ENCODE results near the gene CDK5. TPM values are rescaled to one million over a fixed set of nuclear protein-coding genes. Genes with fewer than 3 reads are reported as not detected.

CDK5 gene
- total and polyA plus RNA-seq, 2 of the 13 experiments (the other 11 are each of a cell fraction or from before 2014, with no cell fraction given) = 16.4 to 21.3 TPM

DNA sequence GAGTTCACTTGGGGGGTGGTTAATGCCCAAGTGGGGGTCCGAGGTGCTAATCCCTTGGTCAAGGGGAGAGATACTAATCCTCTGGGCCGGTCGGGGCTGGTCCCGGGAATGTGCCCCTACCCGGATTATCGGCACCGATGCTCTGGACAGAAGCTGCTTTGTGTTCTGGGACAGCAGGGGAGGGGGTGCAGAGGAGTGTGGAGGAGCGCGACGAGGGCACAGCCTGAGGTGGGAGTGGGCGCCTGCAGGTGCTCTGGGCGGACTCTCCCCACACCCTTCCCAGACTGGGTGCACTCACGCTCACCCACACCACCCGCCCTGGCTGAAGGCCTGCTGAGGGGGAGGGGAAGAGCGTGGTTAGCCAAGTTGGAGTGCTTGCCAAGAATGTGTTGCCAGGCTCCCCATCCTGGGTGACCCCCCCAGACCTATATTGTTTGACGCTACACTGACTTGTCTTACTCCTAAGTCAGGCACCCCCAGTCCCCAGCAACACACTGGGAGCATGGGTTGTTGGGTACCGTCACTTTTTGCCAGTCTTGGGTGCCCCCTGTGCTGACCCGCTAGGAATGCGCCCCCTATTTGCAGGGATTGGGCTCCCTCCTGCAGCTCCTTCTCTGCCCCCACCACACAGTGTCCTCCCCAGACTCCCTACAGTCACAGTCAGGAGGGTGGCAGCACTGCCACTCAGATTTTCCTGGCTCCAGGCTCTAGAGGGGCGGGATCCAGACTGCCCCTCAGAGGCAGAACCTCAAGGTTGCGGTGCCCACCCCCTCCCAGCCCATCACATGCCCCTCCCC lies 2.9 kb upstream of the CDK5 start (continued):
- TF ChIP-seq, protein P1, sequence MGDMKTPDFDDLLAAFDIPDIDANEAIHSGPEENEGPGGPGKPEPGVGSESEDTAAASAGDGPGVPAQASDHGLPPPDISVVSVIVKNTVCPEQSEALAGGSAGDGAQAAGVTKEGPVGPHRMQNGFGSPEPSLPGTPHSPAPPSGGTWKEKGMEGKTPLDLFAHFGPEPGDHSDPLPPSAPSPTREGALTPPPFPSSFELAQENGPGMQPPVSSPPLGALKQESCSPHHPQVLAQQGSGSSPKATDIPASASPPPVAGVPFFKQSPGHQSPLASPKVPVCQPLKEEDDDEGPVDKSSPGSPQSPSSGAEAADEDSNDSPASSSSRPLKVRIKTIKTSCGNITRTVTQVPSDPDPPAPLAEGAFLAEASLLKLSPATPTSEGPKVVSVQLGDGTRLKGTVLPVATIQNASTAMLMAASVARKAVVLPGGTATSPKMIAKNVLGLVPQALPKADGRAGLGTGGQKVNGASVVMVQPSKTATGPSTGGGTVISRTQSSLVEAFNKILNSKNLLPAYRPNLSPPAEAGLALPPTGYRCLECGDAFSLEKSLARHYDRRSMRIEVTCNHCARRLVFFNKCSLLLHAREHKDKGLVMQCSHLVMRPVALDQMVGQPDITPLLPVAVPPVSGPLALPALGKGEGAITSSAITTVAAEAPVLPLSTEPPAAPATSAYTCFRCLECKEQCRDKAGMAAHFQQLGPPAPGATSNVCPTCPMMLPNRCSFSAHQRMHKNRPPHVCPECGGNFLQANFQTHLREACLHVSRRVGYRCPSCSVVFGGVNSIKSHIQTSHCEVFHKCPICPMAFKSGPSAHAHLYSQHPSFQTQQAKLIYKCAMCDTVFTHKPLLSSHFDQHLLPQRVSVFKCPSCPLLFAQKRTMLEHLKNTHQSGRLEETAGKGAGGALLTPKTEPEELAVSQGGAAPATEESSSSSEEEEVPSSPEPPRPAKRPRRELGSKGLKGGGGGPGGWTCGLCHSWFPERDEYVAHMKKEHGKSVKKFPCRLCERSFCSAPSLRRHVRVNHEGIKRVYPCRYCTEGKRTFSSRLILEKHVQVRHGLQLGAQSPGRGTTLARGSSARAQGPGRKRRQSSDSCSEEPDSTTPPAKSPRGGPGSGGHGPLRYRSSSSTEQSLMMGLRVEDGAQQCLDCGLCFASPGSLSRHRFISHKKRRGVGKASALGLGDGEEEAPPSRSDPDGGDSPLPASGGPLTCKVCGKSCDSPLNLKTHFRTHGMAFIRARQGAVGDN (CRISPR knock-in tag; IDR thresholded peaks at IDR 0.05) = peak; percentile 30
- TF ChIP-seq ZNF589 (CRISPR knock-in tag; conservative IDR thresholded peaks at IDR 0.05) (no peak), HNRNPH1 (optimal IDR thresholded peaks at IDR 0.05; ENCODE audit: low read depth, low read length) (no peak), RXRB (CRISPR knock-in tag; IDR thresholded peaks at IDR 0.05; ENCODE audit: borderline replicate concordance) (no peak), ZFX (CRISPR knock-in tag; IDR thresholded peaks at IDR 0.05; ENCODE audit: low read depth) (0 out of 2 replicates have a peak, but pooled peaks have one; percentile 25), ZNF768 (CRISPR knock-in tag; IDR thresholded peaks at IDR 0.05) (no peak), MAF1 (CRISPR knock-in tag; IDR thresholded peaks at IDR 0.05; ENCODE audit: borderline replicate concordance) (0 out of 2 replicates have a peak, but pooled peaks have one; percentile 20), HNRNPLL (IDR thresholded peaks at IDR 0.05; ENCODE audit: low read depth, low read length, poor library complexity, severe bottlenecking) (peak; percentile 36), ZKSCAN5 (CRISPR knock-in tag; IDR thresholded peaks at IDR 0.05) (no peak), TEAD2 (CRISPR knock-in tag; IDR thresholded peaks at IDR 0.05) (no peak), ZBTB7A (CRISPR knock-in tag; IDR thresholded peaks at IDR 0.05) (0 out of 2 replicates have a peak, but pooled peaks have one; percentile 18), ZNF616 (CRISPR knock-in tag; IDR thresholded peaks at IDR 0.05; ENCODE audit: low read depth) (peak; percentile 73; the same call in 1 of the 2 replicates), ZBTB46 (CRISPR knock-in tag; IDR thresholded peaks at IDR 0.05; ENCODE audit: borderline replicate concordance) (0 out of 2 replicates have a peak, but pooled peaks have one; percentile 69), NFE2 (CRISPR knock-in tag; IDR thresholded peaks at IDR 0.05) (no peak), ZNF251 (CRISPR knock-in tag; IDR thresholded peaks at IDR 0.05) (no peak), ZSCAN22 (CRISPR knock-in tag; IDR thresholded peaks at IDR 0.05) (no peak), PREB (CRISPR knock-in tag; IDR thresholded peaks at IDR 0.05) (no peak), AGO1 (IDR thresholded peaks at IDR 0.05; ENCODE audit: low read depth, low read length, poor library complexity, severe bottlenecking) (no peak), NCOA2 (CRISPR knock-in tag; IDR thresholded peaks at IDR 0.05) (no peak)
- TF ChIP-seq, protein P2, sequence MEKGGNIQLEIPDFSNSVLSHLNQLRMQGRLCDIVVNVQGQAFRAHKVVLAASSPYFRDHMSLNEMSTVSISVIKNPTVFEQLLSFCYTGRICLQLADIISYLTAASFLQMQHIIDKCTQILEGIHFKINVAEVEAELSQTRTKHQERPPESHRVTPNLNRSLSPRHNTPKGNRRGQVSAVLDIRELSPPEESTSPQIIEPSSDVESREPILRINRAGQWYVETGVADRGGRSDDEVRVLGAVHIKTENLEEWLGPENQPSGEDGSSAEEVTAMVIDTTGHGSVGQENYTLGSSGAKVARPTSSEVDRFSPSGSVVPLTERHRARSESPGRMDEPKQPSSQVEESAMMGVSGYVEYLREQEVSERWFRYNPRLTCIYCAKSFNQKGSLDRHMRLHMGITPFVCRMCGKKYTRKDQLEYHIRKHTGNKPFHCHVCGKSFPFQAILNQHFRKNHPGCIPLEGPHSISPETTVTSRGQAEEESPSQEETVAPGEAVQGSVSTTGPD (CRISPR knock-in tag; IDR thresholded peaks at IDR 0.05) = no peak
- TF ChIP-seq, protein P3, sequence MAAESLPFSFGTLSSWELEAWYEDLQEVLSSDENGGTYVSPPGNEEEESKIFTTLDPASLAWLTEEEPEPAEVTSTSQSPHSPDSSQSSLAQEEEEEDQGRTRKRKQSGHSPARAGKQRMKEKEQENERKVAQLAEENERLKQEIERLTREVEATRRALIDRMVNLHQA (CRISPR knock-in tag; IDR thresholded peaks at IDR 0.05) = no peak

Data from HepG2 (cell line).